DND-41 (cell line): ENCODE results near the gene TBC1D19.

Source experiments
- EZH2 ChIP-seq: IDR thresholded peaks from 3 replicates; pipeline ENCODE4 v1.6.1; 2012; ENCODE audit warnings: borderline replicate concordance, low read depth, mild to moderate bottlenecking, moderate library complexity, low read length, inconsistent platforms; ENCODE audit not compliant: severe bottlenecking
- TF ChIP-seq, protein P1 (sequence below): IDR thresholded peaks from 2 replicates; pipeline ENCODE4 v1.5.1; 2012; ENCODE audit warnings: borderline replicate concordance, low read length, moderate library complexity, mild to moderate bottlenecking; ENCODE audit not compliant: poor library complexity, severe bottlenecking; ENCODE audit errors: extremely low read depth

DNA sequence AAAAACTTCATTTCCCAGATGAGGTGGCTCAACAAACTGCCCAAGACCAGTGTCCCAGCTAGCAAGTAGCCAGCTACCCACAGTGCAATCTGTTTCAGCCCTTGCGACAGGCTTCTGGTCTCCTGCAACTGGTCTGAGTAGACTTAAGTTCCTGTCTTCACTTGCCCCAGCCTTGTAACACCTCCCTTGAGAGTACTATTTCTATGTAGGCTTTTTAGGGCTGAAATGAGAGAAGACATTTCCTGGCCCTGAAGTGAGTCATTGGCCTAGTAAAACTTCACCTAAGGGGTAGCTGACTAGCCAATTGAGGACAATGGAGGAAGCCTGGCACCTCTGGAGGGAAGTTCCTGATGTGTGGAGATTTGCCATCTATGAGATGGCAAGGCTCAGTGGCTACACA is 196.7 kb downstream of the TBC1D19 start:
- TF ChIP-seq, protein P1, sequence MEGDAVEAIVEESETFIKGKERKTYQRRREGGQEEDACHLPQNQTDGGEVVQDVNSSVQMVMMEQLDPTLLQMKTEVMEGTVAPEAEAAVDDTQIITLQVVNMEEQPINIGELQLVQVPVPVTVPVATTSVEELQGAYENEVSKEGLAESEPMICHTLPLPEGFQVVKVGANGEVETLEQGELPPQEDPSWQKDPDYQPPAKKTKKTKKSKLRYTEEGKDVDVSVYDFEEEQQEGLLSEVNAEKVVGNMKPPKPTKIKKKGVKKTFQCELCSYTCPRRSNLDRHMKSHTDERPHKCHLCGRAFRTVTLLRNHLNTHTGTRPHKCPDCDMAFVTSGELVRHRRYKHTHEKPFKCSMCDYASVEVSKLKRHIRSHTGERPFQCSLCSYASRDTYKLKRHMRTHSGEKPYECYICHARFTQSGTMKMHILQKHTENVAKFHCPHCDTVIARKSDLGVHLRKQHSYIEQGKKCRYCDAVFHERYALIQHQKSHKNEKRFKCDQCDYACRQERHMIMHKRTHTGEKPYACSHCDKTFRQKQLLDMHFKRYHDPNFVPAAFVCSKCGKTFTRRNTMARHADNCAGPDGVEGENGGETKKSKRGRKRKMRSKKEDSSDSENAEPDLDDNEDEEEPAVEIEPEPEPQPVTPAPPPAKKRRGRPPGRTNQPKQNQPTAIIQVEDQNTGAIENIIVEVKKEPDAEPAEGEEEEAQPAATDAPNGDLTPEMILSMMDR = no peak
- TF ChIP-seq EZH2 = no peak
